Left lung (tissue), 10 donors: ENCODE results near the gene CNNM4. TPM values are rescaled to one million over a fixed set of nuclear protein-coding genes. Genes with fewer than 3 reads are reported as not detected.

Experiments
- ATAC-seq: fragments of 200-7000 bp; cut with Tn5 transposase; one replicate; pipeline ENCODE4 v1.9.1; 2020; ENCODE audit warnings: moderate library complexity
- DNase-seq, 4 donors: peaks; one replicate each; pipeline ENCODE4 v3.0.0-alpha.2; 2013 to 2020
- H3K27ac ChIP-seq, 2 donors: fragments of 200-600 bp; sonication (generic) in 1 of 2; one replicate each; pipeline versions ENCODE4 v1.5.0 to v1.8.0; 2020 to 2021
- H3K27me3 ChIP-seq, 2 donors: fragments of 200-600 bp; sonication (generic) in 1 of 2; one replicate each; pipeline versions ENCODE4 v1.5.0 to v1.8.0; 2020 to 2021
- H3K36me3 ChIP-seq, 2 donors: fragments of 200-600 bp; sonication (generic) in 1 of 2; one replicate each; pipeline versions ENCODE4 v1.5.0 to v1.8.0; 2020 to 2021
- H3K4me1 ChIP-seq, 2 donors: fragments of 200-600 bp; one replicate each; pipeline ENCODE4 v1.8.0; 2021
- H3K4me3 ChIP-seq, 2 donors: fragments of 200-600 bp; sonication (generic) in 1 of 2; one replicate each; pipeline versions ENCODE4 v1.5.0 to v1.8.0; 2020 to 2021; ENCODE audit warnings: mild to moderate bottlenecking in 1 of 2
- H3K9me3 ChIP-seq, 2 donors: fragments of 200-600 bp; sonication (generic) in 1 of 2; one replicate each; pipeline versions ENCODE4 v1.5.0 to v1.8.0; 2020 to 2021
- intact Hi-C, 2 donors: fragments of 100-400 bp; cut with DNase I; formaldehyde crosslinking; loops; one replicate each; pipeline versions ENCODE4 v1.11.2 to v1.14.2; 2022
- polyA plus RNA-seq, 6 donors: library from polyadenylated mRNA; unstranded; fragments of 120-200 nt; gene quantifications; one replicate each; pipeline ENCODE4 v1.2.1, GENCODE V29; 2013; ENCODE audit not compliant: insufficient read length in 6 of 6
- total RNA-seq, 2 donors: library from RNA; stranded (reverse); fragmentation: NEBNext Ultra II Directional; extraction: Animal tissue kit (Norgen Biotek cat#: 25700); gene quantifications; one replicate each; pipeline ENCODE4 v1.2.1, GENCODE V29; 2021
- TF ChIP-seq, protein P1 (sequence below), 2 donors: fragments of 200-600 bp; sonication (generic) in 1 of 2; IDR thresholded peaks; one replicate each; pipeline versions ENCODE4 v1.5.0 to v1.8.0; 2021; ENCODE audit warnings: antibody characterized with exemption in 2 of 2
- donor health status: DM: no; HTN: yes; CAD: no.
- donor health status: DM: no; HTN: no; CAD: no.

Gene CNNM4
- total and polyA plus RNA-seq, 8 donors: 14.1 to 22.8 (median 16.7) TPM

GRCh38 chr2:96726131-96726530 lies 34.6 kb upstream of the CNNM4 start:
- Histone ChIP-seq H3K27me3 (no peaks in the 10 kb centered on the region), H3K4me3 (no peak overlapping the region), H3K36me3 (peaks cover 0 to 63% of the 10 kb centered on the region in 2 donors), H3K4me1 (peaks cover 0 to 11% of the 10 kb centered on the region in 2 donors), H3K27ac (no peak overlapping the region), H3K9me3 (no peaks in the 10 kb centered on the region)
- TF ChIP-seq, protein P1, sequence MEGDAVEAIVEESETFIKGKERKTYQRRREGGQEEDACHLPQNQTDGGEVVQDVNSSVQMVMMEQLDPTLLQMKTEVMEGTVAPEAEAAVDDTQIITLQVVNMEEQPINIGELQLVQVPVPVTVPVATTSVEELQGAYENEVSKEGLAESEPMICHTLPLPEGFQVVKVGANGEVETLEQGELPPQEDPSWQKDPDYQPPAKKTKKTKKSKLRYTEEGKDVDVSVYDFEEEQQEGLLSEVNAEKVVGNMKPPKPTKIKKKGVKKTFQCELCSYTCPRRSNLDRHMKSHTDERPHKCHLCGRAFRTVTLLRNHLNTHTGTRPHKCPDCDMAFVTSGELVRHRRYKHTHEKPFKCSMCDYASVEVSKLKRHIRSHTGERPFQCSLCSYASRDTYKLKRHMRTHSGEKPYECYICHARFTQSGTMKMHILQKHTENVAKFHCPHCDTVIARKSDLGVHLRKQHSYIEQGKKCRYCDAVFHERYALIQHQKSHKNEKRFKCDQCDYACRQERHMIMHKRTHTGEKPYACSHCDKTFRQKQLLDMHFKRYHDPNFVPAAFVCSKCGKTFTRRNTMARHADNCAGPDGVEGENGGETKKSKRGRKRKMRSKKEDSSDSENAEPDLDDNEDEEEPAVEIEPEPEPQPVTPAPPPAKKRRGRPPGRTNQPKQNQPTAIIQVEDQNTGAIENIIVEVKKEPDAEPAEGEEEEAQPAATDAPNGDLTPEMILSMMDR (IDR thresholded peaks at IDR 0.05): no peak
- intact Hi-C loops: no loop called here
- no peak for DNase-seq
- no peak for ATAC-seq

- intact Hi-C loops: no loop called here
- H3K4me1 ChIP-seq: peaks cover 0 to 11% of the 10 kb centered on the region in 2 donors
- H3K4me3 ChIP-seq: no peak overlapping the region
- TF ChIP-seq, protein P1 (IDR thresholded peaks at IDR 0.05): no peak
- ATAC-seq (peak; percentile 58), DNase-seq (no peak)
- H3K27me3 ChIP-seq: no peaks in the 10 kb centered on the region
- H3K36me3 ChIP-seq: peaks cover 0 to 74% of the 10 kb centered on the region in 2 donors
- no peaks in the 10 kb centered on the region for H3K9me3 ChIP-seq
- no peak overlapping the region for H3K27ac ChIP-seq
These were observed 33.3 kb upstream of the CNNM4 start for GRCh38 chr2:96727431-96727830.

- H3K27me3 ChIP-seq: no peaks in the 10 kb centered on the region
- H3K9me3 ChIP-seq: no peaks in the 10 kb centered on the region
- DNase-seq (no peak), ATAC-seq (no peak)
- peaks cover 0 to 13% of the 10 kb centered on the region in 2 donors for H3K4me1 ChIP-seq
- intact Hi-C loops: no loop called here
- TF ChIP-seq, protein P1 (IDR thresholded peaks at IDR 0.05): no peak
- no peak overlapping the region for H3K4me3 ChIP-seq
- H3K36me3 ChIP-seq: peaks cover 0 to 82% of the 10 kb centered on the region in 2 donors
- H3K27ac ChIP-seq: no peak overlapping the region
These were observed 31.0 kb upstream of the CNNM4 start for GRCh38 chr2:96729748-96730147.

GRCh38 chr2:96730212-96730611 lies 30.5 kb upstream of the CNNM4 start:
- H3K27me3 ChIP-seq: no peaks in the 10 kb centered on the region
- ATAC-seq: peak; percentile 23
- no peak overlapping the region for H3K4me3 ChIP-seq
- TF ChIP-seq, protein P1 (IDR thresholded peaks at IDR 0.05): no peak
- no peak overlapping the region for H3K27ac ChIP-seq
- peaks cover 4 to 18% of the 10 kb centered on the region in 2 donors for H3K4me1 ChIP-seq
- DNase-seq: no peak
- H3K36me3 ChIP-seq: peaks cover 0 to 82% of the 10 kb centered on the region in 2 donors
- intact Hi-C loops: no loop called here
- no peaks in the 10 kb centered on the region for H3K9me3 ChIP-seq

GRCh38 chr2:96733931-96734330 lies 26.8 kb upstream of the CNNM4 start:
- H3K27ac ChIP-seq: no peak overlapping the region
- H3K4me1 ChIP-seq: peaks cover 18 to 30% of the 10 kb centered on the region in 2 donors
- H3K36me3 ChIP-seq: peaks cover 0 to 63% of the 10 kb centered on the region in 2 donors
- DNase-seq: no peak
- no peaks in the 10 kb centered on the region for H3K9me3 ChIP-seq
- no peaks in the 10 kb centered on the region for H3K27me3 ChIP-seq
- no peak for ATAC-seq
- TF ChIP-seq, protein P1 (IDR thresholded peaks at IDR 0.05): no peak
- H3K4me3 ChIP-seq: no peak overlapping the region
- intact Hi-C loops: no loop called here
